HFFc6 (cell line): ENCODE data around the gene MYO10. TPM values are rescaled to one million over a fixed set of nuclear protein-coding genes. Genes with fewer than 3 reads are reported as not detected.
A peak's percentile ranks its signal among the peaks of the same experiment; 100 is the strongest.

Experiments used
- DNase-seq: peaks from one replicate; pipeline ENCODE4 v3.0.0-alpha.2; 2018
- H3K27ac Mint-ChIP-seq: 2 replicates; pipeline ENCODE4 v1.8.0; 2020; ENCODE audit warnings: mild to moderate bottlenecking, mixed read lengths
- H3K27me3 Mint-ChIP-seq: 2 replicates; pipeline ENCODE4 v1.8.0; 2021; ENCODE audit warnings: mild to moderate bottlenecking, moderate library complexity, mixed read lengths; ENCODE audit not compliant: insufficient read depth
- H3K36me3 Mint-ChIP-seq: 2 replicates; pipeline ENCODE4 v1.8.0; 2021; ENCODE audit warnings: low read depth, mixed read lengths
- H3K4me1 Mint-ChIP-seq: 2 replicates; pipeline ENCODE4 v1.8.0; 2020; ENCODE audit warnings: low read depth, mixed read lengths
- H3K4me3 Mint-ChIP-seq: 2 replicates; pipeline ENCODE4 v1.8.0; 2020; ENCODE audit warnings: mild to moderate bottlenecking, moderate library complexity, mixed read lengths
- H3K9me3 Mint-ChIP-seq: 2 replicates; pipeline ENCODE4 v1.8.0; 2020; ENCODE audit warnings: mild to moderate bottlenecking, mixed read lengths
- total RNA-seq, 6 experiments: library from RNA; stranded (reverse); fragmentation: NEBNext Ultra II Directional; extraction: Animal tissue kit (Norgen Biotek cat#: 25700); gene quantifications; 2 replicates in 1 of 6; 3 replicates in 5 of 6; pipeline ENCODE4 v1.2.3, GENCODE V29; 2021
- TF ChIP-seq, protein P1 (sequence below): fragments of 200-600 bp; sonication (generic); IDR thresholded peaks from 2 replicates; pipeline ENCODE4 v1.5.0; 2021; ENCODE audit warnings: antibody characterized with exemption, mild to moderate bottlenecking

The MYO10 gene
- total RNA-seq, 6 experiments from 2014 or later = 99.4 to 142 (median 129) TPM

DNA sequence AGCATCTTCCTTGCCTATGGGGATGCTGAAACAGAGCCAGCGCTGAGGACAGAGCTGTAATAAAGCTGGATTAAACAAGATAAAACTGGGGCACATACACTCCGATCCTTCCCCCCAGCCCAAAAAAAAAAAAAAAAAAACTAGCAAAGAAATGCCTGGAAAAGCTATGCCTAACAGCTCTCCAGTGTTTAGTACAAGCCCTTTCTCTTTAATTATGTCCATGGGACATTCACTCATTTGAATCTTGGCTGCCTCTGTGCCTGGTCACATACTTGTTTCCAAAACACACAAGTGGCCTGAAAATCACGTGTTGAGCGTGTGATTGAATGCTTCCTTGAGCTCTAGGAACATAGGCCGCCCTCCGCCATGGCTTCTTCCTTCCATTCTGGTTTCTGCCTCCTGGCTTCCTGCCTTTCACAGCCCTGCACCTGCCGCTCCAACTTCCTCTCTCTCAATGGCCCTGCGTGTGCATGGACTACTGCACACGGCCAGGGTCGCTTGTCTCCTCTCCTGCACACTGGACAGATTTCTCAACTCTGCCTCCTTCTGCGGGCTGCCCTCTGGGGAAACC lies 208.2 kb downstream of the MYO10 start:
- DNase-seq = no peak
- Mint-ChIP-seq H3K27me3 (peaks cover 8% of the 10 kb centered on the region), H3K27ac (peak overlapping the region; percentile 44), H3K36me3 (peaks cover 29% of the 10 kb centered on the region), H3K4me3 (peak overlapping the region; percentile 42; the same call in 1 of the 2 replicates), H3K9me3 (no peaks in the 10 kb centered on the region), H3K4me1 (peaks cover 31% of the 10 kb centered on the region)
- TF ChIP-seq, protein P1, sequence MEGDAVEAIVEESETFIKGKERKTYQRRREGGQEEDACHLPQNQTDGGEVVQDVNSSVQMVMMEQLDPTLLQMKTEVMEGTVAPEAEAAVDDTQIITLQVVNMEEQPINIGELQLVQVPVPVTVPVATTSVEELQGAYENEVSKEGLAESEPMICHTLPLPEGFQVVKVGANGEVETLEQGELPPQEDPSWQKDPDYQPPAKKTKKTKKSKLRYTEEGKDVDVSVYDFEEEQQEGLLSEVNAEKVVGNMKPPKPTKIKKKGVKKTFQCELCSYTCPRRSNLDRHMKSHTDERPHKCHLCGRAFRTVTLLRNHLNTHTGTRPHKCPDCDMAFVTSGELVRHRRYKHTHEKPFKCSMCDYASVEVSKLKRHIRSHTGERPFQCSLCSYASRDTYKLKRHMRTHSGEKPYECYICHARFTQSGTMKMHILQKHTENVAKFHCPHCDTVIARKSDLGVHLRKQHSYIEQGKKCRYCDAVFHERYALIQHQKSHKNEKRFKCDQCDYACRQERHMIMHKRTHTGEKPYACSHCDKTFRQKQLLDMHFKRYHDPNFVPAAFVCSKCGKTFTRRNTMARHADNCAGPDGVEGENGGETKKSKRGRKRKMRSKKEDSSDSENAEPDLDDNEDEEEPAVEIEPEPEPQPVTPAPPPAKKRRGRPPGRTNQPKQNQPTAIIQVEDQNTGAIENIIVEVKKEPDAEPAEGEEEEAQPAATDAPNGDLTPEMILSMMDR = no peak

DNA sequence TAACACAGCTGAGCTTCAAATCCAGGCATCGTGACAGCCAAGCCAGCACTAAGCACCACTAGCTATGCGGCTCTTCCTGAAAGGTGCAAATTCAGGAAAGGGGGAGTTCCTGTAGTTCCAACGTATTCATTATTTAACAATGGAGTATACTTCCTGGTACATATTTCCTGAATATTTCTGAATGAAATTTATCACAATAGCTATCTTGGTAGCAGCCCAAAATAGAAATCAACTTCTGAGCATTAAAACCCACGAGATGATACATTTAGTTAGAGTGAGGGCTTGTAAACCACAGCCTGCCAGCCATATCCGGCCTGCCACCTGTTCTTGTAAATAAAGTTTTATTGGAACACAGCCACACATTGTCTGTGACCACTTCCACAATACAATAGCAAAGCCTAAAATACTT lies 209.5 kb downstream of the MYO10 start:
- Mint-ChIP-seq H3K9me3 (no peaks in the 10 kb centered on the region), H3K27me3 (peaks cover 5% of the 10 kb centered on the region), H3K27ac (peak overlapping the region; percentile 5; the same call in 1 of the 2 replicates), H3K36me3 (peaks cover 35% of the 10 kb centered on the region), H3K4me1 (peaks cover 31% of the 10 kb centered on the region), H3K4me3 (no peak overlapping the region)
- no peak for DNase-seq
- TF ChIP-seq, protein P1 = no peak

DNA sequence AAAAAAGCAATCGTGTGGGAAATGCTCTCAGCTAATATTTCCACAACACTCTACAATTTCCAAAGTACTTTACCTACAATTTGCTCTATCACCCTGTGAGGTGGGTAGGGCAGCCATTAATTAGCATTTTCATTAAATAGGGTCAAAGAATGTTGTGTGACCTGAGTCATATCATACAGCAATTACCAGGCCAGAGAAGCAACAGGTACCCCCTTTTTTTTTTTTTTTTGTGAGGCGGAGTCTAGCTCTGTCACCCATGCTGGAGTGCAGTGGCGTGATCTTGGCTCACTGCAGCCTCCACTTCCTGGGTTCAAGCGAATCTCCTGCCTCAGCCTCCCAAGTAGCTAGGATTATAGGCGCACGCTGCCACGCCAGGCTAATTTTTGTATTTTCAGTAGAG lies 210.5 kb downstream of the MYO10 start:
- peaks cover 28% of the 10 kb centered on the region for H3K4me1 Mint-ChIP-seq
- no peak overlapping the region for H3K4me3 Mint-ChIP-seq
- peaks cover 5% of the 10 kb centered on the region for H3K27me3 Mint-ChIP-seq
- peaks cover 34% of the 10 kb centered on the region for H3K36me3 Mint-ChIP-seq
- TF ChIP-seq, protein P1 = no peak
- H3K9me3 Mint-ChIP-seq = no peaks in the 10 kb centered on the region
- DNase-seq = no peak
- H3K27ac Mint-ChIP-seq = no peak overlapping the region

DNA sequence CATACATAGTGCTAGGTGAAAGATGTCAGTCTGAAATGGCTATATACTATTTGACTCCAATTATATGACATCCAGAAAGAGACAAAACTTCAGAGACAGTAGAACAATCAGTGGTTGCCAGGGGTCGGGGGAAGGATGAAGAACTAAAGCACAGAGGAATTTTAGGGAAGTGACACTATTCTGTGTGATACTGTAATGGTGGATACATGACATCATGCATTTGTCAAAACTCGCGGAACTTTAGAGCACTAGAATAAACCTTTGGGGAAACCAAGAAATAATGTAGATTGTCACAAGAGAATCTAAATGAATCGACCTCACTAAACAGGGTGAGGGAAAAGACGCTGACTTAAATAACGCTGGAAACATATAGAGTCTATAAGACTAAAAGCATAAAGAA lies 212.3 kb downstream of the MYO10 start:
- H3K9me3 Mint-ChIP-seq = no peaks in the 10 kb centered on the region
- DNase-seq = no peak
- TF ChIP-seq, protein P1 = no peak
- H3K36me3 Mint-ChIP-seq = peaks cover 32% of the 10 kb centered on the region
- H3K4me1 Mint-ChIP-seq = peaks cover 26% of the 10 kb centered on the region
- no peak overlapping the region for H3K4me3 Mint-ChIP-seq
- peaks cover 8% of the 10 kb centered on the region for H3K27me3 Mint-ChIP-seq
- H3K27ac Mint-ChIP-seq = no peak overlapping the region

DNA sequence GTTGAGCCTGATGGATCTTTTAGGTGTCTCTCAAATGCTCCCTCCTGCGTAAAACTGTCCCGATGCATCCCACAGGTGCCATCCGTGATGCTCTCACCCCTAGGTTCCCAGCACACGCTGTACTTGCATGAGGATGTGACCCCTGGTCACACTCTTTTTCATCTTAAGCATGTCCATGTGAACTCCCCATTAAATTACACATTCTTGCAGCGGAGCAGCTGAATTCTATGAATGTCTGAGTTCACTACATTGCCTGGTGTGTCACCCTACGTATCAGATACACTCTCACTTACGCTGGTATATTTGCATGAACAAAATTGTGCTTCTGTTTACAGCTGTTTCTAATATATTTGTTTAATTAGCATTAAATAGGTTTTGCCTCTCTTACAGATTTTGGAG lies 214.0 kb downstream of the MYO10 start:
- H3K4me3 Mint-ChIP-seq = peak overlapping the region; percentile 36; the same call in 1 of the 2 replicates
- DNase-seq = no peak
- H3K4me1 Mint-ChIP-seq = peaks cover 10% of the 10 kb centered on the region
- peaks cover 7% of the 10 kb centered on the region for H3K27me3 Mint-ChIP-seq
- peak overlapping the region; percentile 35; the same call in 1 of the 2 replicates for H3K27ac Mint-ChIP-seq
- H3K9me3 Mint-ChIP-seq = no peaks in the 10 kb centered on the region
- H3K36me3 Mint-ChIP-seq = peaks cover 33% of the 10 kb centered on the region
- TF ChIP-seq, protein P1 = no peak
